ENCODE measurements around the gene NAE1.

- TF ChIP-seq EZH2 (IDR thresholded peaks at IDR 0.05; ENCODE audit: borderline replicate concordance, low read depth, low read length, severe bottlenecking) (no peak), CTCF (IDR thresholded peaks at IDR 0.05; ENCODE audit: borderline replicate concordance, extremely low read depth, low read length, poor library complexity, severe bottlenecking) (peak; percentile 27)
These were observed 47.3 kb upstream of the NAE1 start for GRCh38 chr16:66878067-66878466.
